Endothelial cell of umbilical vein (primary cell): Measurements from ENCODE around the gene SHKBP1. TPM values are rescaled to one million over a fixed set of nuclear protein-coding genes. Genes with fewer than 3 reads are reported as not detected.

Experiments
- BruUV-seq: library from RNA; stranded (reverse); fragments of 400-500 nt; replicated peaks from 2 replicates; lab custom pipeline; 2021; lab: Mats Ljungman, UMichigan
- CTCF ChIA-PET: fragments of 300-600, 350-600 bp; sonication (Branson Sonifier 250); formaldehyde crosslinking; loops from one replicate; lab custom pipeline; 2021; ENCODE audit warnings: antibody characterized with exemption, inconsistent platforms; lab: Charles Lee
- POLR2A ChIA-PET: fragments of 300-600, 350-600 bp; sonication (Branson Sonifier 250); formaldehyde crosslinking; loops from one replicate; lab custom pipeline; 2021; ENCODE audit warnings: antibody characterized with exemption, inconsistent platforms; lab: Charles Lee
- DNase-seq: peaks from one replicate; pipeline ENCODE4 v3.0.0-alpha.2; 2011; ENCODE audit warnings: low read depth, low spot score
- FAIRE-seq: peaks from 2 replicates; lab custom pipeline; 2011; peaks lifted over from hg19 to GRCh38; lab: Jason Lieb, UNC
- H2AFZ ChIP-seq: 2 replicates; pipeline ENCODE4 v1.6.0; 2012; ENCODE audit warnings: low read depth, low read length, control low read depth, inconsistent platforms
- H3K27ac ChIP-seq: 2 replicates; pipeline ENCODE4 v1.5.1; 2011; ENCODE audit warnings: low read depth, mild to moderate bottlenecking, control low read depth, low read length, moderate library complexity; ENCODE audit not compliant: insufficient read depth
- H3K27me3 ChIP-seq, 2 experiments: 2 replicates each; pipeline versions ENCODE4 v1.6.0 to v1.6.1; 2011; ENCODE audit warnings: low read length in 2 of 2, mixed read lengths in 1 of 2; ENCODE audit not compliant: control insufficient read depth in 2 of 2, insufficient read depth in 2 of 2
- H3K36me3 ChIP-seq, 2 experiments: 2 replicates in 1 of 2; 3 replicates in 1 of 2; pipeline ENCODE4 v1.5.1; 2011; ENCODE audit warnings: low read length in 2 of 2, mild to moderate bottlenecking in 1 of 2, moderate library complexity in 1 of 2; ENCODE audit not compliant: control insufficient read depth in 2 of 2, insufficient read depth in 2 of 2; ENCODE audit errors: extremely low read depth in 1 of 2
- H3K4me1 ChIP-seq: 3 replicates; pipeline ENCODE4 v1.5.1; 2011; ENCODE audit warnings: mild to moderate bottlenecking, low read length; ENCODE audit not compliant: control insufficient read depth, insufficient read depth; ENCODE audit errors: extremely low read depth
- H3K4me2 ChIP-seq: 2 replicates; pipeline ENCODE4 v1.6.1; 2011; ENCODE audit warnings: low read length, control low read depth, mixed read lengths; ENCODE audit not compliant: insufficient read depth
- H3K4me3 ChIP-seq, 3 experiments: fragments of 200-600 bp in 1 of 3; sonication (generic), shearing (Covaris generic) in 1 of 3; replicated peaks in 1 of 3; 2 replicates each; pipeline ENCODE4 v1.5.1; 2011 to 2016; ENCODE audit warnings: control low read depth in 3 of 3, low read length in 3 of 3, mild to moderate bottlenecking in 2 of 3, inconsistent platforms in 1 of 3, low read depth in 1 of 3, moderate library complexity in 1 of 3; ENCODE audit not compliant: insufficient read depth in 1 of 3
- H3K79me2 ChIP-seq: 2 replicates; pipeline ENCODE4 v1.6.0; 2012; ENCODE audit warnings: low read length, inconsistent platforms; ENCODE audit not compliant: control insufficient read depth, insufficient read depth
- H3K9ac ChIP-seq: replicated peaks from 2 replicates; pipeline ENCODE3; 2011; ENCODE audit warnings: low read length, control low read depth; ENCODE audit not compliant: insufficient read depth; ENCODE audit errors: extremely low read depth
- H3K9me1 ChIP-seq: replicated peaks from 3 replicates; pipeline ENCODE4 v1.6.0; 2011; ENCODE audit warnings: mild to moderate bottlenecking, low read length; ENCODE audit not compliant: control insufficient read depth, insufficient read depth; ENCODE audit errors: extremely low read depth
- H3K9me3 ChIP-seq: replicated peaks from 2 replicates; pipeline ENCODE4 v1.5.1; 2012; ENCODE audit warnings: low read length, inconsistent platforms; ENCODE audit not compliant: control insufficient read depth, insufficient read depth
- H4K20me1 ChIP-seq: replicated peaks from 2 replicates; pipeline ENCODE3; 2011; ENCODE audit warnings: mild to moderate bottlenecking, low read length; ENCODE audit not compliant: control insufficient read depth, insufficient read depth; ENCODE audit errors: extremely low read depth
- EZH2 ChIP-seq: IDR thresholded peaks from 2 replicates; pipeline ENCODE4 v1.6.1; 2012; ENCODE audit warnings: borderline replicate concordance, low read depth, mild to moderate bottlenecking, moderate library complexity, low read length, inconsistent platforms; ENCODE audit not compliant: severe bottlenecking
- FOS ChIP-seq: IDR thresholded peaks from 2 replicates; pipeline ENCODE4 v1.6.1; 2011; ENCODE audit warnings: mild to moderate bottlenecking, low read length, moderate library complexity, borderline replicate concordance; ENCODE audit not compliant: insufficient read depth
- GATA2 ChIP-seq: IDR thresholded peaks from 2 replicates; pipeline ENCODE4 v1.7.0; 2011; ENCODE audit warnings: low read depth, mild to moderate bottlenecking, moderate library complexity, mixed read lengths, low read length; ENCODE audit not compliant: insufficient read length, insufficient read depth
- JUN ChIP-seq: IDR thresholded peaks from 2 replicates; pipeline ENCODE4 v1.6.1; 2011; ENCODE audit warnings: borderline replicate concordance, low read depth; ENCODE audit not compliant: insufficient read length, insufficient read depth
- MYC ChIP-seq: IDR thresholded peaks from one replicate; pipeline ENCODE4 v1.6.1; 2011; ENCODE audit warnings: mild to moderate bottlenecking, low read depth, low read length
- POLR2A ChIP-seq: IDR thresholded peaks from 2 replicates; pipeline ENCODE4 v1.6.1; 2012; ENCODE audit warnings: low read depth, mild to moderate bottlenecking, control low read depth, low read length
- POLR2AphosphoS5 ChIP-seq: IDR thresholded peaks from 2 replicates; pipeline ENCODE4 v1.6.1; 2012; ENCODE audit warnings: low read depth, mild to moderate bottlenecking, control low read depth, low read length, moderate library complexity; ENCODE audit not compliant: insufficient read depth
- dilution Hi-C: fragments of 300-500 bp; cut with MboI; formaldehyde crosslinking; loops from one replicate; pipeline ENCODE4 v1.15.0; 2019; ENCODE audit warnings: low sequenced_read_pairs; ENCODE audit not compliant: extremely low pct_ligation_motif_present
- intact Hi-C: fragments of 100-400 bp; cut with micrococcal nuclease; formaldehyde crosslinking; loops from one replicate; pipeline ENCODE4 v1.10.0; 2022
- polyA plus RNA-seq, 4 experiments: library from polyadenylated mRNA; depleted of rRNA in 3 of 4; stranded (reverse) in 3 of 4; unstranded in 1 of 4; fragments of >200 nt; gene quantifications; 2 replicates each; pipeline versions ENCODE4 v1.2.1 to v1.2.3, GENCODE V29; 2011 to 2012; ENCODE audit warnings: missing spikeins in 1 of 4
- total RNA-seq: library from RNA; stranded (reverse); gene quantifications from 2 replicates; pipeline ENCODE4 v1.2.3, GENCODE V29; 2021
- TF ChIP-seq, protein P1 (sequence below), 2 donors: IDR thresholded peaks; 1 replicate in 1 of 2; 2 replicates in 1 of 2; pipeline ENCODE4 v1.5.1; 2011; ENCODE audit warnings: low read length in 2 of 2, mild to moderate bottlenecking in 2 of 2, moderate library complexity in 2 of 2, control low read depth in 1 of 2, inconsistent platforms in 1 of 2, low read depth in 1 of 2; ENCODE audit not compliant: insufficient read depth in 1 of 2; ENCODE audit errors: extremely low read depth in 1 of 2
- TF ChIP-seq, protein P2 (sequence below): IDR thresholded peaks from 2 replicates; pipeline ENCODE4 v1.6.1; 2011; ENCODE audit not compliant: insufficient read depth, insufficient read length

The SHKBP1 gene
- total and polyA plus RNA-seq, 2 donors (not counting 3 experiments of a cell fraction or from before 2014, with no cell fraction given) = 106 to 113 TPM

DNA sequence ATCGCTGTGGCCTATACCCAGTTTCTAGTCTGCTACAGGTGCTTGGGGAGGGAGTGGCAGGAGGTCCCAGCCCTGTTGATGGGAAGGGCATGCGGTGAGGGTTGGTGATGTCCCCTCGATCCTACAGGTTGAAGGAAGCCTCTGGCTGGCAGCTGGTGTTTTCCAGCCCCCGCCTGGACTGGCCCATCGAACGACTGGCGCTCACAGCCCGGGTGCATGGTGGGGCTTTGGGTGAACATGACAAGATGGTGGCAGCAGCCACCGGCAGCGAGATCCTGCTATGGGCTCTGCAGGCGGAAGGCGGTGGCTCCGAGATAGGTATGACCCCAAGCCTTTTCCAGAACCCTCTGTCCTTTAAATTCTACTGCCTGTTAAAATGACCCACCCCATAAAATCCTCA, 3.9 kb downstream of the SHKBP1 start:
- Histone ChIP-seq H3K9me3 (no peaks in the 10 kb centered on the region), H3K9me1 (no peaks in the 10 kb centered on the region), H3K27me3 (no peaks in the 10 kb centered on the region), H3K27ac (no peak overlapping the region), H3K36me3 (peaks cover 6 to 13% of the 10 kb centered on the region in 2 experiments), H3K79me2 (peaks cover 2% of the 10 kb centered on the region), H2AFZ (no peak overlapping the region), H3K4me3 (no peak overlapping the region), H4K20me1 (no peaks in the 10 kb centered on the region), H3K9ac (no peak overlapping the region), H3K4me2 (no peak overlapping the region), H3K4me1 (peaks cover 16% of the 10 kb centered on the region)
- DNase-seq (no peak), FAIRE-seq (no peak)
- dilution Hi-C loops = no loop called here
- TF ChIP-seq, protein P1, sequence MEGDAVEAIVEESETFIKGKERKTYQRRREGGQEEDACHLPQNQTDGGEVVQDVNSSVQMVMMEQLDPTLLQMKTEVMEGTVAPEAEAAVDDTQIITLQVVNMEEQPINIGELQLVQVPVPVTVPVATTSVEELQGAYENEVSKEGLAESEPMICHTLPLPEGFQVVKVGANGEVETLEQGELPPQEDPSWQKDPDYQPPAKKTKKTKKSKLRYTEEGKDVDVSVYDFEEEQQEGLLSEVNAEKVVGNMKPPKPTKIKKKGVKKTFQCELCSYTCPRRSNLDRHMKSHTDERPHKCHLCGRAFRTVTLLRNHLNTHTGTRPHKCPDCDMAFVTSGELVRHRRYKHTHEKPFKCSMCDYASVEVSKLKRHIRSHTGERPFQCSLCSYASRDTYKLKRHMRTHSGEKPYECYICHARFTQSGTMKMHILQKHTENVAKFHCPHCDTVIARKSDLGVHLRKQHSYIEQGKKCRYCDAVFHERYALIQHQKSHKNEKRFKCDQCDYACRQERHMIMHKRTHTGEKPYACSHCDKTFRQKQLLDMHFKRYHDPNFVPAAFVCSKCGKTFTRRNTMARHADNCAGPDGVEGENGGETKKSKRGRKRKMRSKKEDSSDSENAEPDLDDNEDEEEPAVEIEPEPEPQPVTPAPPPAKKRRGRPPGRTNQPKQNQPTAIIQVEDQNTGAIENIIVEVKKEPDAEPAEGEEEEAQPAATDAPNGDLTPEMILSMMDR (IDR thresholded peaks at IDR 0.05; ENCODE audit: extremely low read depth in 1 of 2, insufficient read depth in 1 of 2, low read depth in 1 of 2, low read length in 2 of 2) = no peak
- no peak for TF ChIP-seq POLR2A
- TF ChIP-seq FOS = no peak
- no peak for TF ChIP-seq GATA2
- no peak for TF ChIP-seq JUN
- TF ChIP-seq MYC = no peak
- no peak for TF ChIP-seq EZH2
- TF ChIP-seq, protein P2, sequence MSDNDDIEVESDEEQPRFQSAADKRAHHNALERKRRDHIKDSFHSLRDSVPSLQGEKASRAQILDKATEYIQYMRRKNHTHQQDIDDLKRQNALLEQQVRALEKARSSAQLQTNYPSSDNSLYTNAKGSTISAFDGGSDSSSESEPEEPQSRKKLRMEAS = no peak
- TF ChIP-seq POLR2AphosphoS5 = no peak
- BruUV-seq = no TSS peak
- ChIA-PET POLR2A (no interaction called here), CTCF (no interaction called here)
- intact Hi-C loops = no loop called here
